NCI-H146 treated with DMSO at 0.1 percent for 48 hours (cell line): ENCODE measurements around the gene MFSD6.
"Not testable (repeated sequence)": the region's sequence is repeated elsewhere in the genome, so short reads cannot be mapped to it uniquely, and the experiment has no call there.

ENCODE experiments used
- DNase-seq: peaks from one replicate; lab custom pipeline; 2025; ENCODE audit not compliant: unreplicated experiment; lab: John Stamatoyannopoulos, UW

The MFSD6 gene

DNA sequence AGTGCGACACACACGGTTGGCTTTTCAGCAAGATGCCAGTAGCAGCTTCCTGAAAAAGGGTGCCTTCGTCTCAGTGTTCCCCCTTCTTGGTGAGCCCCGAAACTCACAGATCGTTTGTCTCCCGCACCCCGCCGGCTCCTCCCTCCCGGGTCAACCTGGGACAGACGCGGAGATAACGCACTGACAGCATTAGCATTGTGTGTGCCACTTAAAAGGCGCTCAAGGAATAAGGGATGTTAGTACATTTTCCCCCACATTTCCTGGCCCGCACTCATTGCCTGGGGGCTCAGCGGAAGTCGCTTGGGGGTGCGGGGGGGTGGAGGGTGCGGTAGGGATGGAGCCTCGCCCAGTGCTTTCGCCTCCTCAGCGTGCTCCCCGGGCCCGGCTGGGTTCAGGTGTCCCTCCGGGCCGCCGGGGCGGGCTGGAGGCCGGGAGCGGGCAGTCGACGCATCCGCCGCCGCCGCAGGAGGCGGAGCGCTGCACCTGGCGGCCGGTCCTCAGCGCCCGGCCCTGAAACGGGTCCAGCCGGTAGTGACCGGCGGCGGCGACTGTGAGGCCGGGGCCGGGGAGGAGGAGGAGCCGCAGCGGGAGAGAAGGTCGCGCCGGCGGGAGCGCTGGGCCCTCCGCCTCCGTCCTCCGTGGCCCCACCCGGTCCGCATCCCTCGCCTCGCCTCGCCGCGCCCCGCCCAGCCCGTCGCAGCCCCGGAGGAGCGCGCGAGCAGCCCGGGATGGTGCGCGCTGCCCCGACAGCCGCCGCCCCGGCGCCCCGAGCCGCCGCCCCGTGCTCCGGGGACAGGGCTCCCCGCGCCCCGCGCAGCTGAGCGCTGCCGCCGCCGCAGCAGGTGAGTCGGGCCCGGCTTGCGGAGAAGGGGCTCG is at the start of gene MFSD6:
TSS of gene MFSD6 (plus strand) at position 694 of the 876 bp plus-strand sequence. CDS start 27,675 bp downstream, outside the sequence.
- peak; percentile 19 for DNase-seq

DNA sequence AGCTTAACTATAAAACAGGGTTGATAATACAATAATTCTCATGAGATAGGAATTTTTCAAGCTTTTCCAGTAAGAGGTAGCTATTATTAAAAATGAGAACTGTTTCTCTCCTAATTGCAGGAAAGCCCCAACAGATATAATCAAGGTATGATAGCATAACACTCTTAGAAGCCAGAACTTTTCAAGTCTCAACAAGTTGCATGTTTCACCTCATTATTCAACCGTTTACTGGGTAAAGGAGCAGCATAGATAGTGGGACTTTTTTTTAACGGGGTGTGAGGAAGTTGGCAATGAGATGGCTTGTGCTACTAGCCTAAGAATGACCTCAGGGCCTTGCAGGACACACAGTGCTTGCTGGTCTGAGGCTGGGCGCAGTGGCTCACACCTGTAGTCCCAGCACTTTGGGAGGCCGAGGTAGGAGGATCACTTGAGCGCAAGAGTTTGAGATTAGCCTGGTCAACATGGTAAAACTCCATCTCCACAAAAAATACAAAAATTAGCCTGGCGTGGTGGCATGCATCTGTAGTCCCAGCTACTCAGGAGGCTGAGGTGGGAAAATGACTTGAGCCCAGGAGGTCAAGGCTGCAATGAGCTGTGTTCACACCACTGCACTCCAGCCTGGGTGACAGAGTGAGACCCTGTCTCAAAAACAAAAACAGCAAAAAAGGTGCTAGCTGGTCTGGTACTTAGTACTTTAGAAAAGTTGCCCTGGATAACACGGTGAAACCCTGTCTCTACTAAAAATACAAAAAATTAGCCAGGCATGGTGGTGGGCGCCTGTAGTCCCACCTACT is 49.3 kb upstream of the MFSD6 start:
- DNase-seq: not testable (repeated sequence)

DNA sequence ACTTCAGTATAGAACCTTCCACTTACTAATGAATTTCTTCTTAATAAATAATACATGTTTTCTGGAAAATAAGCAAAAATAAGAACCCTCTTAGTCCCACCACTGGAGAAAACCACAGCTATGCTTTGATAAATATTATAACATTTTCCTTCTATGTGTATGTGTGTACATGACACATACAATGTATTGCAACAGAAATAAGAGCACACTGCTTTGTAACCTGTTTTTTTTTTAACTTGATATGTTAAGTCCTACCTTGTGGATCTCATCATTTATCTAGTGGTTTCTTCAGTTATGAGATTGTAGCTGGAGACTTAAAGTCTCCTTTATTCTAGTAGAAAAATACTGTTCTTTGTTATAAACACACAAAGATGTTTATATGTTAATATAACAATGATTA is 47.6 kb upstream of the MFSD6 start:
- no peak for DNase-seq

DNA sequence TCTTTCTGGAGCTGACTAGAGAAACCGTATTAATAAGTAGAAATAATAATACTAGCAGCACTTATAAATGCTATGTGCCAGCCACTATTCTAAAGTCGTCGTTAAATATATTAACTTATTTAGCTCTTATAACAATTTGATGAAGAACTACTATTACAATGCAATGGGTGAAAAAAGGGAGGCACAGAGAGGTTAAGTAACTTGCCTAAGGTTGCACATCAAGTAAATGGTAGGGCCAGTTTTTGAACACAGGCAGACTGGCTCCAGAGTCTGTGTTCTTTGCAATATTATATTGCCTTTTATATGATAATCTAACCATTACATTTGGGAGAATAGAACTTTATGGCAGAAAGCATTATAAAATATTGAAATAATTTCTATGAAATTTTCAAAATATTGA is 47.2 kb upstream of the MFSD6 start:
- no peak for DNase-seq

DNA sequence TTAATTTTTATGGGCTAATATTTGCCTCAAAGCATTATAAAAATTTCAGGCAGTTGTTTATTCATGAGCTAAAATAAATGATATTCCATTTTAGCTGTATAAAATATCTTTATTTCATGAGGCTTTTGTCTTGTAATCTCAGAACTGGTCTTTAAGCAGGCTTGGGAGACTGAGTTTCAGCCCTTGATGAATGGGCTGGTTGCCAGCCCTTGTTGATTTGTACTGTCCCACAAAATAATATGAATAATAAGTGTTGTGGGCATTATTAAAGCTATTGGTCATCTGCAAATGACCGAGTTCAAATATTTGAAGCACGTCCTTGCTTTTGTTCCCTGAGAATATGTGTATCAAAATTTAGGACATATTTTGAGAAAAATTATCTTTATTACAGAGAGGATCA is 46.6 kb upstream of the MFSD6 start:
- DNase-seq: no peak

DNA sequence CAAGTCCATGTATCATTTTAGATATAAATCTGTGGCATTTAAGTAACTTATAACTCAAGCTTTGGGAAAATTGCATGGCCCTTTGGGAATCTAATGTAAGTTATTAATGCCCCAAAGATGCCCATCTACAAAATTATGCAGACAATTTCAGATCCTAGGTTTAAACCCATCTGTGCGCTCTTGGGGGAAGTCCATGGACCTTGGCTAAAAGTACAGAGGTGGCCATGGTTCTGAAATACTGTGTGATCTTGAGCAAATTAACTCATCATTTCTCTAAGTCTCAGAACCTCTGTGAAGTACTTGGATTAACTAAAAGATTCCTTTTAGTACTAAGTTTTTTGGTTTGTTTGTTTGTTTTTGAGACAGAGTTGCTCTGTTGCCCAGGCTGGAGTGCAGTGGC is 45.3 kb upstream of the MFSD6 start:
- DNase-seq: no peak

DNA sequence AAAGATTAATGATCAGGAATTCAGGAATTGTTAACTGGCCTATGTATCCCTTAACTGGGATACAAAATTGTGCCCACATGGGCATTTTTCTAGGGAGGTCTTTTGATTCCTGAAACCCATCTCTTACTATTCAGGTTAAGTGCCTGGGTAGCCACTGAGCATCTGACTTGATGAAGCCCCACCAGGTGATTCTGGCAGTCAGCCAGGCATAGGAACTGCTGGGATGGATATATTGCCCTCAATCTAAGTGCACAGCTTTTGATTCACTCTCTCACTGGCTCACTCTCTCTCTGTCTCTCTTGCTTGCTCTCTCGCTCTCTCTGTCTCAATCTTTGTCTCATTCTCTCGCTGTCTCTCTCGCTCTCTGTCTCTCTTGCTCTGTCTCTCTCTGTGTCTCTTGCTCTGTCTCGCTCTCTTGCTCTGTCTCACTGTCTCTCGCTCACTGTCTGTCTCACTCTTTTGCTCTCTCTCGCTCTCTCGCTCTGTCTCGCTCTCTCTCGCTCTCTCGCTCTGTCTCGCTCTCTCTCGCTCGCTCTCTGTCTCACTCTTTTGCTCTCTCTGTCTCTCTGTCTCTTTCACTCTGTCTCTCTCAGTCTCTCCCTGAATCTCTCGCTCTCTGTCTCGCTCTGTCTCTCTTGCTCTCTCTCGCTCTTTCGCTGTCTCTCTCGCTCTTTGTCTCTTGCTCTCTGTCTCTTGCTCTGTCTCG is 42.5 kb upstream of the MFSD6 start:
- no peak for DNase-seq

DNA sequence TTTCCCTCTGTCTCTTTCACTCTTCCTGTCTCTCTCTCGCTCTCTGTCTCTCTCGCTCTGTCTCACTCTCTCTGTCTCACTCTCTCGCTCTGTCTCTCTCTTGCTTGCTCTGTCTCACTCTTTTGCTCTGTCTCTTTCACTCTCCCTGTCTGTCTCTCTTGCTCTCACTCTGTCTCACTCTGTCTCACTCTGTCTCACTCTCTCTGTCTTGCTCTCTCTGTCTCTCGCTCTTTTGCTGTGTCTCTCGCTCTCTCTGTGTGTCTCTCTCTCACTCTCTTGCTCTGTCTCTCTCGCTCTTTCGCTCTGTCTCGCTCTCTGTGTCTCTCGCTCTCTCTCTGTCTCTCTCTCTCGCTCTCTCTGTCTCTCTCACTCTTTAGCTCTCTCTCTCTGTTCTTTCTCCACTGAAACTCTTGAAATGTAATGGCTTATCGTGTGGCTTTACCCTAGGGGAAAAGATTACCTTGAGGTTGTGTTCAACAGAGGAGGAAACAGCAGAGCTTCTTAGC is 41.9 kb upstream of the MFSD6 start:
- no peak for DNase-seq

DNA sequence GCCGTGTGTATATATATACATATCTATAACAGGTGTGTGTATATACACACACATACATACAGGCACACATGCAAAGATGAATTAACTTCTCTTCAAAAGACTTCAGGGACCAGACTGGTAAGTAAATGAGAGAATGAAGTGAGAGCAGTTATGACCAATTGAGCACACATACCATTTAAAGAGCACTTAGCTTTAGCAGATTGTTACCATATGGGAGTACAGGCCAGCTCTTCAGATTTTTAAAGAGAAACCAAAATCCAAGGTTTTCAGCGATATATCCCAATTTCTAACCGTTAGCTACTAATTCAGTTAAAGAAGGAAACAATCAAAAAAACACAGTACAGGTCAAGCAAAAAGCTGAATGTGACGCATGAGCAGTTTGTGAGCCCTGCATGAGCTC is 41.1 kb upstream of the MFSD6 start:
- no peak for DNase-seq

DNA sequence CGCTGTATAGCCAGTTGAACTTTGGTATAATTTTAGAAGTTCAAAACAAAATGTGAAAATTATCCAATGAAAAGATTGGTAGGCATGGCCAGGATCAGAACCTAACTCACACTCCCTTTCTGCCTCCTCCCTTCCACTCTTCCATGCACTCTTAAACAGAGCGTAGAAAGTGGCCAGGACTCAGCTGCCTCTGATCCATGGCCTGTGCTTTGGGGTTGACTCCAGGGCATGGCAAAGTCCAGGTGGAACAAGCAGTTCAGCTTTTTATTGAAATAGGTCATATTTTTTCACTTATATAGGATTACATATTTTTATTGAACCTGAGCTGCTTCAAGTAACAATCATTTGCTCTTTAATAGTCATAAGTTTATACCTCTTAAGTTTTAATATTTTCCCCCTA is 38.5 kb upstream of the MFSD6 start:
- no peak for DNase-seq

DNA sequence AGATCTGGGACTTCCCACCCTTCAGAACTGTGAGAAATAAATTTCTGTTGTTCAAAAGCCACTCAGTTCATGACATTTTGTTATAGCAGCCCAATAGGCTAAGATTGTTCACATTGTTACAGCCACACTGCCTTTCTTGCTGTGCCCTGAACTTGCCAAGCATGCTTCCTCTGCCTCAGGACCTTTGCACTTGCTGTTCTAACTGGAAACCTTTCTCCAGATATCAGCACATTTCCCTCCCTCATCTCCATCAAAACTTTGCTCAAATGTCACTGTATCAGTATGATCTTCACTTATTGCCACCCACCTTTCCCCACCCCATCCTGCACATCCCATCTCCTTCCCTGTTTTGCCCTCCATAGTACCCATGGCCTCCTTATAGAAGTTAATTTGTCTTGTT is 32.1 kb upstream of the MFSD6 start:
- DNase-seq: no peak

DNA sequence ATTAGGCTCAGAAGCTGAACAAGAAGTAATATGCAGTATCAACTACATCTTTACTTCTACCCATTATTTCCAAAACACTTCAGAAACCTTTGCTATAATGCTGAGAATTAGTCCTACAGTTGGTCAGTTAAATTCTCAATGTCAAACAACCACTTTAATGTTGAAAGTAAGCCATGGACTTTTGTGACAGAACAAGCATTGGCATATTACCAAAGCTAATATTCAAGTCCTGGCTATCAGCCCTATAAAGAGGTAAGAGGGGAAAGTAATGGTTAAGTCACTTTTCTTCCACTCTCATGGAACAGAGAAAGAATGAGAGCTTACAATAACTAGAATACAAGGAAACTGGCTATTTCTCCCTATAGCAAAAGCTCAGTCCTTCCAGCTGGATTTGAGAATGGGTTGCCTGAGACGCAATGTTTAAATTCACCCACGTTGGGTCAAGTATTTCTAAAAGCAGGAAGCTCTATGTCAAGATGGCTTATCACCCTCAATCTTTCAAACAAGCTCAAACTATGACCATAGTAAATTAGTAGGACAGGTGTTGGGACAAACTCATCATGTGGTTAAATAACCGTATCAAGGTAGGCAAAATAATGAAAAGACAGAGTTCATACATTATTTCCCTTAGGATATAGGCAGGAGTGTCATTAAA is 31.4 kb upstream of the MFSD6 start:
- peak; percentile 70 for DNase-seq

DNA sequence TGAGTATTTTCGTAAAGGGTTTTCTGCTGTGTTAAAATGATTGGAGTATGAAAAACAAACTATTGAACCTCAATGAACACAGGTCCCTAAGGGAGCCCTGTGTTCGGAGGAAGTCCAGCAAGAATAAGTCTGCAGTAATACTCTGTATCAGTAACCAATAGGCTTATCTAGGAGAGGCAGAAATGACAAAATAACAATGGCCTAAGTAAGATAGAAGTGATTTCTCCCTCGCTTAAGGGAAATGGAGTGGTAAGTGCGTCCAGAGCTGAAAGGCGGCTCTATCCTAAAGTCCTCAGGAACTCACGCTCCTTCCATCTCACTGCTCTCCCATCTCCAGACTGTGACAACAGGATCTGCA is 29.3 kb upstream of the MFSD6 start:
- no peak for DNase-seq

DNA sequence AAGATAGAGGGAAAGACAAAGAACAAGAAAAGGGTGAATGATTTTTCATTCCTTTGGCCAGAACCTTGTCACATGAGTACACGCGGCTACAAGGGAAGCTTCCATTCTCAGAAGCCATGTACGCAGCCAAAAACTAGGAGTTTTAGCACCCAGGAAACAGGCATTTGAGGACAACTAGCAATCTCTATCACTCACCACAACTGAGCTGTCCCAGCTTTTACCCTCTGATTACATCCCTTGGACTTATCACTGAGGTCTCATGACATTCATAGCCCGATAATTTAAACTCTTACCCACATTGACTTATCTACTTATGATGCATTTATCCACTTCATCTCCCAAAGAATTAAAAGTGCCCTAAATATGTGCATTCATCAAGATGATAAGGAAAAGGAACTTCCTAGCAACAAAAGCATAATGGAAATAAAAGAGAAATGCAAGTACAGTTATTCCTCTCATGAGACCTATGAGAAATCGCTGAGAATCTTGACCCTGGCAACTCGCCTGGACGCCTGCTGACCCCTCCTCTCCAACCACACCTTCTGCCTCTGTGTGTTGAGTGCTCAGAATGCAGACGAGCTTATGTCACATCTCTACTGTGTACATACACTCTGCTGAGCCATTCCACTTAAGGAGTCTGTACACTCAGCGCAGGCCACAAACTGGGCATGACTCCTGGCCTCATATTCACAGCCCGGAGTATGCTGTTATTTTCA is 28.7 kb upstream of the MFSD6 start:
- no peak for DNase-seq

DNA sequence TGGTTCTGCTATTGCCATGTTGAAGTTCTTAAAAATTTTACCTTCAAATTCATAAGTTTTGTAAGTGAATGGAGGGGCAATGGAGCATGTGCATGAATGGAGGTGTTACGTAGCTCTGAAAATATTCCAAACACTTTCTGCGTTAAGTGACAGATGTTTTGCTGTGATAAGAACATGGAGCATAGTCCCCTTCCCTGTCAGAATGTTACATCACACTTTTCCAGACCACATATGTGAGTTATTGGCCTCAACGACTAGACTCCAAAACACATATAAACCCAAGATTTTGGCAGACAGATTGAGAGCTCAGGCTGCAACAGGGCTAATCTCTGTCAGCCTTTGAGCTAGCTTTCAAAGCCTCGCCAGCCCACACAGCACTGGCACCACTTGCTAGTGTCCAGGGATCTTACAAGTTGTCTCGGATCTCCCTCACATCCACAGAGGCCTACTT is 27.2 kb upstream of the MFSD6 start:
- no peak for DNase-seq

DNA sequence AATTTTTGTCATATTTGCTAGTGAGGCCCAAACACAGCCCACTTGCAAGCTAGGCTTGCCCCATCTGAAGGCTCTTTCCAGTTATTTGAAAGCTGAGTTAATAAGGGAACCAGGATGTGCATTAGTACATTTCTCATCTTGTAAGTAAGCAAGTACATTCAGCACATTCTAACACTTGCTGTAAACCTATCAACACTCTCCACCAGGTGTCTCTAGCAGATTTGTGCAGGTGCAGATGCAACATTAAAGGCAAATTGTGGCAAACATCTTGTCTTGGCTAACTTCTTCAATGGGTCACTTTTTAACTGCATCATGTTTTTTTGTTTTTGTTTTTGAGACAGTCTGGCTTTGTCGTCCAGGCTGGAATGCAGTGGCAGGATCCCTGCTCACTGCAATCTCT is 25.3 kb upstream of the MFSD6 start:
- peak; percentile 21 for DNase-seq

DNA sequence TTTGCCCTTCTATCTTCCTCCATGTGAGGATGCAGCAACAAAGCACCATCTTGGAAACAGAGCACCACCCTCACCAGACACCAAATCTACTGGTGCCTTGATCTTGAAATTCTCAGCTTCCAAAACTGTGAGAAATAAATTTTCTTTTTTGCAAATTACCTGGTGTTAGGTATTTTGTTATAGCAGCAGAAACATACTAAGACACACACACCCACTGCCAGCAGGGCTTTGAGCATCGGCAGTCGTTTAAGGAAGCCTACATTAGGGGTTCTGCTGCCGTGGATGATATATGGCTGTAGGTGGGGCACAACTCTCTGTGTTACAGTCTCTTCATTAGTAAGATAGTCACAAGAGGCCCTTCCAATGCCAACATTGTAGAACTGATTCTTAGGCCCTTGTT is 20.7 kb upstream of the MFSD6 start:
- DNase-seq: no peak

DNA sequence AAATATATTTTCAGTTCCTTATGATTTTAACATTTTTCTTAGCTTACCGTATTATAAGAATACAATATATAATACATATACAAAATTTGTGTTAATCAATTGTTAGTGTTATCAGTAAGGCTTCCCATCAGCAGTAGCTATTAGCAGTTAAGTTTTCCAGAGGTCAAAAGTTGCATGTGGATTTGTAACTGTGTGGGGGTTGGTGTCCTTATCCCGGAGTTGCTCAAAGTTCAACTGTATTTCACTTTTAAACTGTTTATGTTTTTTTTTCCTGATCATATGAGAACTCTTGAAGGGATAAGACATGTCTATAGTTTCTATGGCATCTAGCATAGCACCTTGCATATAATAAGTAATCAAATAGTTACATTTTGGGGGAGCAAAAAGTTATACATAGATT is 11.9 kb upstream of the MFSD6 start:
- DNase-seq: no peak

DNA sequence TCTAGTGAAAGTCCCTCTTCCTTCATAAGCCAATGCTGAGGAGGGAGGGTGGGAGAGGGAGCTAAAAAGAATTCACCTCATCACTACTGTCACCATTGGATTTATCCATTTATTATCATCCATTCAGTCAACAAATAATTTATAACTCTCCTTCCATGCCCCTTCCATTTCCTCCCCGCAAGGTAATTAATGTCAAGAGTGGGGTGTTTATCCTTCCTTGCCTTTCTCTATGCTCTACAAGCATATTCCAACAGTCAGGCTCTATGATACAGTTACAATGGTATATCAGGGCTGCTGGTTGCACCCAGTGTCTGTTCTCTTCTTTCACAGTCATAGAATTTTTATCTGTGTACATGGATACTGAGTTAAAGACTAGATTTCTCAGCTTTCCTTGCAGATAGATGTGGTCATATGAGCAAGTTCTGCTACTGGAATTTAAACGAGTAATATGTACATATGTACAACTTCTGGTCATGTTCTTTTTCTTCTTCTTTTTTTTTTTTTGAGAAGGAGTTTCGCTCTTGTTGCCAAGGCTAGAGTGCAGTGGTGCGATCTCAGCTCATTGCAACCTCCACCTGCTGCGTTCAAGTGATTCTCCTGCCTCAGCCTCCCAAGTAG is 5.1 kb upstream of the MFSD6 start:
- DNase-seq: no peak

DNA sequence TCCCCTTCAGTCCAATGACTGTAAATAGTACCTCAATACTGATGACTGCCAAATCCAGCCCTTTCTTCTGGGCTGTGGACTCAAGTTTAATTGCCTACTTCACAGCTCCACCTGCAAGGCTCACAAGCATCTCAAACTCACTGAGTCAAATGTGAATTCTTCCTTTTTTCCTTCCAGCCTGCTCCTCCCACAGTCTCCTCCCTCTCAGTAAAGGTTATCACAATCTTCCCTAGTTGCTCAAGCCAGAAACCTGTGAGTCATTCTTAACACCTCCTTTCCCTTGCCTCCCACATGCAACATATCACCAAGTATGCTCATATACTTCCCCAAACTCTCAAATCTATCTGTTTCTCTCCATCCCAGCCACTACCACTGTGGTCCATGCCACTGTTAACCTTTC is 3.7 kb upstream of the MFSD6 start:
- DNase-seq: no peak
